ENCODE results near the gene SWAP70.

- TF ChIP-seq CTCF (IDR thresholded peaks at IDR 0.05), result no peak
- no peak for TF ChIP-seq POLR2A (IDR thresholded peaks at IDR 0.05)
Observed at GRCh38 chr11:9704037-9704436, 40.2 kb downstream of the SWAP70 start.
